Endothelial cell of umbilical vein (primary cell): ENCODE measurements around the gene TRNP1. TPM values are rescaled to one million over a fixed set of nuclear protein-coding genes. Genes with fewer than 3 reads are reported as not detected.

Experiments
- BruUV-seq: library from RNA; stranded (reverse); fragments of 400-500 nt; replicated peaks from 2 replicates; lab custom pipeline; 2021; lab: Mats Ljungman, UMichigan
- CTCF ChIA-PET: fragments of 300-600, 350-600 bp; sonication (Branson Sonifier 250); formaldehyde crosslinking; loops from one replicate; lab custom pipeline; 2021; ENCODE audit warnings: antibody characterized with exemption, inconsistent platforms; lab: Charles Lee
- POLR2A ChIA-PET: fragments of 300-600, 350-600 bp; sonication (Branson Sonifier 250); formaldehyde crosslinking; loops from one replicate; lab custom pipeline; 2021; ENCODE audit warnings: antibody characterized with exemption, inconsistent platforms; lab: Charles Lee
- DNase-seq: peaks from one replicate; pipeline ENCODE4 v3.0.0-alpha.2; 2011; ENCODE audit warnings: low read depth, low spot score
- FAIRE-seq: peaks from 2 replicates; lab custom pipeline; 2011; peaks lifted over from hg19 to GRCh38; lab: Jason Lieb, UNC
- H2AFZ ChIP-seq: 2 replicates; pipeline ENCODE4 v1.6.0; 2012; ENCODE audit warnings: low read depth, low read length, control low read depth, inconsistent platforms
- H3K27ac ChIP-seq: 2 replicates; pipeline ENCODE4 v1.5.1; 2011; ENCODE audit warnings: low read depth, mild to moderate bottlenecking, control low read depth, low read length, moderate library complexity; ENCODE audit not compliant: insufficient read depth
- H3K27me3 ChIP-seq, 2 experiments: 2 replicates each; pipeline versions ENCODE4 v1.6.0 to v1.6.1; 2011; ENCODE audit warnings: low read length in 2 of 2, mixed read lengths in 1 of 2; ENCODE audit not compliant: control insufficient read depth in 2 of 2, insufficient read depth in 2 of 2
- H3K36me3 ChIP-seq, 2 experiments: 2 replicates in 1 of 2; 3 replicates in 1 of 2; pipeline ENCODE4 v1.5.1; 2011; ENCODE audit warnings: low read length in 2 of 2, mild to moderate bottlenecking in 1 of 2, moderate library complexity in 1 of 2; ENCODE audit not compliant: control insufficient read depth in 2 of 2, insufficient read depth in 2 of 2; ENCODE audit errors: extremely low read depth in 1 of 2
- H3K4me1 ChIP-seq: 3 replicates; pipeline ENCODE4 v1.5.1; 2011; ENCODE audit warnings: mild to moderate bottlenecking, low read length; ENCODE audit not compliant: control insufficient read depth, insufficient read depth; ENCODE audit errors: extremely low read depth
- H3K4me2 ChIP-seq: 2 replicates; pipeline ENCODE4 v1.6.1; 2011; ENCODE audit warnings: low read length, control low read depth, mixed read lengths; ENCODE audit not compliant: insufficient read depth
- H3K4me3 ChIP-seq, 3 experiments: fragments of 200-600 bp in 1 of 3; sonication (generic), shearing (Covaris generic) in 1 of 3; replicated peaks in 1 of 3; 2 replicates each; pipeline ENCODE4 v1.5.1; 2011 to 2016; ENCODE audit warnings: control low read depth in 3 of 3, low read length in 3 of 3, mild to moderate bottlenecking in 2 of 3, inconsistent platforms in 1 of 3, low read depth in 1 of 3, moderate library complexity in 1 of 3; ENCODE audit not compliant: insufficient read depth in 1 of 3
- H3K79me2 ChIP-seq: 2 replicates; pipeline ENCODE4 v1.6.0; 2012; ENCODE audit warnings: low read length, inconsistent platforms; ENCODE audit not compliant: control insufficient read depth, insufficient read depth
- H3K9ac ChIP-seq: replicated peaks from 2 replicates; pipeline ENCODE3; 2011; ENCODE audit warnings: low read length, control low read depth; ENCODE audit not compliant: insufficient read depth; ENCODE audit errors: extremely low read depth
- H3K9me1 ChIP-seq: replicated peaks from 3 replicates; pipeline ENCODE4 v1.6.0; 2011; ENCODE audit warnings: mild to moderate bottlenecking, low read length; ENCODE audit not compliant: control insufficient read depth, insufficient read depth; ENCODE audit errors: extremely low read depth
- H3K9me3 ChIP-seq: replicated peaks from 2 replicates; pipeline ENCODE4 v1.5.1; 2012; ENCODE audit warnings: low read length, inconsistent platforms; ENCODE audit not compliant: control insufficient read depth, insufficient read depth
- H4K20me1 ChIP-seq: replicated peaks from 2 replicates; pipeline ENCODE3; 2011; ENCODE audit warnings: mild to moderate bottlenecking, low read length; ENCODE audit not compliant: control insufficient read depth, insufficient read depth; ENCODE audit errors: extremely low read depth
- EZH2 ChIP-seq: IDR thresholded peaks from 2 replicates; pipeline ENCODE4 v1.6.1; 2012; ENCODE audit warnings: borderline replicate concordance, low read depth, mild to moderate bottlenecking, moderate library complexity, low read length, inconsistent platforms; ENCODE audit not compliant: severe bottlenecking
- FOS ChIP-seq: IDR thresholded peaks from 2 replicates; pipeline ENCODE4 v1.6.1; 2011; ENCODE audit warnings: mild to moderate bottlenecking, low read length, moderate library complexity, borderline replicate concordance; ENCODE audit not compliant: insufficient read depth
- GATA2 ChIP-seq: IDR thresholded peaks from 2 replicates; pipeline ENCODE4 v1.7.0; 2011; ENCODE audit warnings: low read depth, mild to moderate bottlenecking, moderate library complexity, mixed read lengths, low read length; ENCODE audit not compliant: insufficient read length, insufficient read depth
- JUN ChIP-seq: IDR thresholded peaks from 2 replicates; pipeline ENCODE4 v1.6.1; 2011; ENCODE audit warnings: borderline replicate concordance, low read depth; ENCODE audit not compliant: insufficient read length, insufficient read depth
- MYC ChIP-seq: IDR thresholded peaks from one replicate; pipeline ENCODE4 v1.6.1; 2011; ENCODE audit warnings: mild to moderate bottlenecking, low read depth, low read length
- POLR2A ChIP-seq: IDR thresholded peaks from 2 replicates; pipeline ENCODE4 v1.6.1; 2012; ENCODE audit warnings: low read depth, mild to moderate bottlenecking, control low read depth, low read length
- POLR2AphosphoS5 ChIP-seq: IDR thresholded peaks from 2 replicates; pipeline ENCODE4 v1.6.1; 2012; ENCODE audit warnings: low read depth, mild to moderate bottlenecking, control low read depth, low read length, moderate library complexity; ENCODE audit not compliant: insufficient read depth
- dilution Hi-C: fragments of 300-500 bp; cut with MboI; formaldehyde crosslinking; loops from one replicate; pipeline ENCODE4 v1.15.0; 2019; ENCODE audit warnings: low sequenced_read_pairs; ENCODE audit not compliant: extremely low pct_ligation_motif_present
- intact Hi-C: fragments of 100-400 bp; cut with micrococcal nuclease; formaldehyde crosslinking; loops from one replicate; pipeline ENCODE4 v1.10.0; 2022
- polyA plus RNA-seq, 4 experiments: library from polyadenylated mRNA; depleted of rRNA in 3 of 4; stranded (reverse) in 3 of 4; unstranded in 1 of 4; fragments of >200 nt; gene quantifications; 2 replicates each; pipeline versions ENCODE4 v1.2.1 to v1.2.3, GENCODE V29; 2011 to 2012; ENCODE audit warnings: missing spikeins in 1 of 4
- total RNA-seq: library from RNA; stranded (reverse); gene quantifications from 2 replicates; pipeline ENCODE4 v1.2.3, GENCODE V29; 2021
- TF ChIP-seq, protein P1 (sequence below): IDR thresholded peaks from 2 replicates; pipeline ENCODE4 v1.6.1; 2011; ENCODE audit not compliant: insufficient read depth, insufficient read length
- TF ChIP-seq, protein P2 (sequence below), 2 donors: IDR thresholded peaks; 1 replicate in 1 of 2; 2 replicates in 1 of 2; pipeline ENCODE4 v1.5.1; 2011; ENCODE audit warnings: low read length in 2 of 2, mild to moderate bottlenecking in 2 of 2, moderate library complexity in 2 of 2, control low read depth in 1 of 2, inconsistent platforms in 1 of 2, low read depth in 1 of 2; ENCODE audit not compliant: insufficient read depth in 1 of 2; ENCODE audit errors: extremely low read depth in 1 of 2

TRNP1 gene
- total and polyA plus RNA-seq, 2 donors (not counting 3 experiments of a cell fraction or from before 2014, with no cell fraction given): 5.9 to 20.5 TPM

DNA sequence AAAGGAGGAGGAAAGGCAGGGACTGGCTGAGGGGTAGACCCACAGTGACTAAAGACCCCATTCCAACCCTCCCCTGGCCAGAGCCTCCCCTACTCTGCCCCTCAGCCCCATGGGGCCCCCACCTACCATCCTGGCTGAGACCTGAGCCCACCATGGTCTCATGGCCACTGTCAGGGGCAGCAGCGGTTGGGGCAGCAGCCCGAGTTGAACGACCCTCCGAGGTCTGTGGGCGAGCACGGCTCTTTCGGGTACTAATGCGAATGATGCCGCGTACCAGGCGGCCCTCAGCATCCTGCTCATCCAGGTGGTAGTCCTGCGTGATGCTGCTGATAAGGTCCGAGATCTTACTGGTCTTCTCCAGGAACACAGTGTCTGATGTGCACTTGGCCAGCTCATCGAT is 42.3 kb upstream of the TRNP1 start:
- Histone ChIP-seq H3K27ac (no peak overlapping the region), H2AFZ (no peak overlapping the region), H3K79me2 (no peaks in the 10 kb centered on the region), H3K9me3 (no peaks in the 10 kb centered on the region), H3K36me3 (peaks cover 0 to 5% of the 10 kb centered on the region in 2 experiments), H3K4me2 (no peak overlapping the region), H3K4me3 (no peak overlapping the region), H3K4me1 (peaks cover 8% of the 10 kb centered on the region), H3K27me3 (peaks cover 0 to 1% of the 10 kb centered on the region in 2 experiments), H3K9ac (no peak overlapping the region), H4K20me1 (no peaks in the 10 kb centered on the region), H3K9me1 (no peaks in the 10 kb centered on the region)
- intact Hi-C loops (no loop called here), dilution Hi-C loops (no loop called here)
- ChIA-PET CTCF (interaction anchor here (1.1 kb wide), 1 partner anchor 13 kb away, joined by 3 read pairs; no protein-coding TSS in a partner anchor), POLR2A (no interaction called here)
- FAIRE-seq: no peak
- DNase-seq: no peak
- TF ChIP-seq EZH2 (no peak), POLR2AphosphoS5 (no peak), MYC (no peak), JUN (no peak), FOS (no peak), GATA2 (no peak), POLR2A (no peak)
- TF ChIP-seq, protein P1, sequence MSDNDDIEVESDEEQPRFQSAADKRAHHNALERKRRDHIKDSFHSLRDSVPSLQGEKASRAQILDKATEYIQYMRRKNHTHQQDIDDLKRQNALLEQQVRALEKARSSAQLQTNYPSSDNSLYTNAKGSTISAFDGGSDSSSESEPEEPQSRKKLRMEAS: no peak
- TF ChIP-seq, protein P2, sequence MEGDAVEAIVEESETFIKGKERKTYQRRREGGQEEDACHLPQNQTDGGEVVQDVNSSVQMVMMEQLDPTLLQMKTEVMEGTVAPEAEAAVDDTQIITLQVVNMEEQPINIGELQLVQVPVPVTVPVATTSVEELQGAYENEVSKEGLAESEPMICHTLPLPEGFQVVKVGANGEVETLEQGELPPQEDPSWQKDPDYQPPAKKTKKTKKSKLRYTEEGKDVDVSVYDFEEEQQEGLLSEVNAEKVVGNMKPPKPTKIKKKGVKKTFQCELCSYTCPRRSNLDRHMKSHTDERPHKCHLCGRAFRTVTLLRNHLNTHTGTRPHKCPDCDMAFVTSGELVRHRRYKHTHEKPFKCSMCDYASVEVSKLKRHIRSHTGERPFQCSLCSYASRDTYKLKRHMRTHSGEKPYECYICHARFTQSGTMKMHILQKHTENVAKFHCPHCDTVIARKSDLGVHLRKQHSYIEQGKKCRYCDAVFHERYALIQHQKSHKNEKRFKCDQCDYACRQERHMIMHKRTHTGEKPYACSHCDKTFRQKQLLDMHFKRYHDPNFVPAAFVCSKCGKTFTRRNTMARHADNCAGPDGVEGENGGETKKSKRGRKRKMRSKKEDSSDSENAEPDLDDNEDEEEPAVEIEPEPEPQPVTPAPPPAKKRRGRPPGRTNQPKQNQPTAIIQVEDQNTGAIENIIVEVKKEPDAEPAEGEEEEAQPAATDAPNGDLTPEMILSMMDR (IDR thresholded peaks at IDR 0.05; ENCODE audit: extremely low read depth in 1 of 2, insufficient read depth in 1 of 2, low read depth in 1 of 2, low read length in 2 of 2): no peak
- no TSS peak for BruUV-seq
